Melanocyte of skin (primary cell): ENCODE measurements around the gene PSG5. TPM values are rescaled to one million over a fixed set of nuclear protein-coding genes. Genes with fewer than 3 reads are reported as not detected.

Experiments used
- total RNA-seq, 2 donors: library from RNA; depleted of rRNA; stranded (reverse); fragments of >200 nt; gene quantifications; 2 replicates each; pipeline ENCODE4 v1.2.3, GENCODE V29; 2012

Gene PSG5
- total RNA-seq: not detected

DNA sequence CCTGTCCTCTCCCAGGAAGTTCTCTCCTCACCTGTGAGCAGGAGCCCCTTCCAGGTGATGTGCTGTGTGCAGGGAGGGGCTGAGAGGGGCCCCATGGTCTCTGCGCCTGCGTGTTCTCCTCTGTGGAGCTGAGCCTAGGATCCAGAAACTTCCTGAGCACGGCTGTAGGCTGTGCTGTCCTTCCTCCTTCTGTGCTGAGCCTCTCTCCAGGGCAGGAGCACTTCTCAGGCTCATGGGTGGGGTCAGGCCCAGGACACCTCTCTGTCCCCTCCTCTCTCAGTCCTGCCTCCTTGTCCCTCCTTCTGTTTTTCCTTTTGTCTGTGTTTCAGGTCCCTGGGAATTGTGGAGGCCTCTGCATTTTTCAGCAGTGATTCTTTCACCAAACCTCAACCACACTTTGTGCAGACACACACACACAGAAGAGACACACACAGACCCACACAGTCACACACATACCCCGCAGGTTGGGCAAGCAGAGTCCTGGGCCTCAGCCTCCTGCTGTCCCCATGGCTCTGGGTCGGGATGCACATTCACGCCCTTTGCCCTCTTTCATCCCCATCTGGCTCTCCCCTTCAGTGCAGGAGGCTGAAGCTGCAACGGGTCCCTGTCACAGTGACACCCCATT lies at the start of gene PSG5:
TSS of gene PSG5 (minus strand) at position 226 of the 625 bp plus-strand sequence. CDS start at position 95, 131 bp downstream.

GRCh38 chr19:43205471-43206105 lies 19.3 kb upstream of the PSG5 start, which contains the start of gene PSG4:
PSG4 (minus strand) TSS chr19:43205638; CDS start chr19:43205536, 102 bp downstream.

Other genes with a start within 250 kb of the PSG5 start
- not detected for gene PSG7, start 249.3 kb downstream of the PSG5 start, total RNA-seq
- gene PSG11, start 160.1 kb downstream of the PSG5 start, total RNA-seq: not detected
- gene PSG2, start 103.8 kb downstream of the PSG5 start, total RNA-seq: not detected
- not detected for gene PSG4, start 19.1 kb upstream of the PSG5 start, total RNA-seq
- not detected for gene PSG9, start 83.0 kb upstream of the PSG5 start, total RNA-seq
- not detected for gene CD177, start 167.2 kb upstream of the PSG5 start, total RNA-seq
- not detected for gene TEX101, start 228.4 kb upstream of the PSG5 start, total RNA-seq